ENCODE data around the gene MAGOH. TPM values are rescaled to one million over a fixed set of nuclear protein-coding genes. Genes with fewer than 3 reads are reported as not detected.
A peak's percentile ranks its signal among the peaks of the same experiment; 100 is the strongest.

The MAGOH gene
- total and polyA plus RNA-seq, 5 experiments from 2014 or later = 54.1 to 116 (median 99.7) TPM

GRCh38 chr1:53244141-53244540 is 5.8 kb upstream of the MAGOH start:
- POLR2A ChIA-PET = no interaction called here
- DNase-seq (no peak), ATAC-seq (no peak)
- Mint-ChIP-seq H3K27me3 (no peaks in the 10 kb centered on the region), H3K4me3 (no peak overlapping the region), H3K4me1 (peaks cover under 1 to 11% (median 1%) of the 10 kb centered on the region in 4 donors), H3K27ac (no peak overlapping the region), H3K9me3 (no peaks in the 10 kb centered on the region), H3K36me3 (peaks cover 0 to 3% (median 0%) of the 10 kb centered on the region in 3 donors)

DNA sequence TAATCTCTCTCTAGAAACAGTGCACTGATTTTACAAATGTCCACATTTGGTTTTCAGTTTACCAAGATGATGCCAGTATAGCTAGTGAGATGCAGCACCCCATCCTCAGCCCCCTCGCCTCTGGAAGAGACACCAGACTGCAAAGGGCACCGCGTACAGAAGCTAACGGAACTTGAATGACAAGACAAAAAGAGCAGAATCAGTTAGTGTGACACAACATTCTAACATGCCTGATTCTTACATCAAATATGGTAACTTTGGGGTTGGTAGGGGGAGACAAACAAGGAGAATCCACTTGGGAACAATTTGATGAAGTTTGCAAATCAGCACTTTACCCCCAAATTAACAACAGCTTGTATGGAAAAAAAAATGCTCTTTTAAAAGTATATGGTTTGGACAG is 4.1 kb upstream of the MAGOH start:
- ATAC-seq (no peak), DNase-seq (no peak)
- H3K27ac Mint-ChIP-seq = no peak overlapping the region
- POLR2A ChIA-PET = no interaction called here
- no peaks in the 10 kb centered on the region for H3K9me3 Mint-ChIP-seq
- H3K36me3 Mint-ChIP-seq = peaks cover 0 to 3% (median 0%) of the 10 kb centered on the region in 3 donors
- H3K27me3 Mint-ChIP-seq = no peaks in the 10 kb centered on the region
- no peak overlapping the region for H3K4me3 Mint-ChIP-seq
- H3K4me1 Mint-ChIP-seq = peaks cover 12 to 27% (median 16%) of the 10 kb centered on the region in 4 donors

DNA sequence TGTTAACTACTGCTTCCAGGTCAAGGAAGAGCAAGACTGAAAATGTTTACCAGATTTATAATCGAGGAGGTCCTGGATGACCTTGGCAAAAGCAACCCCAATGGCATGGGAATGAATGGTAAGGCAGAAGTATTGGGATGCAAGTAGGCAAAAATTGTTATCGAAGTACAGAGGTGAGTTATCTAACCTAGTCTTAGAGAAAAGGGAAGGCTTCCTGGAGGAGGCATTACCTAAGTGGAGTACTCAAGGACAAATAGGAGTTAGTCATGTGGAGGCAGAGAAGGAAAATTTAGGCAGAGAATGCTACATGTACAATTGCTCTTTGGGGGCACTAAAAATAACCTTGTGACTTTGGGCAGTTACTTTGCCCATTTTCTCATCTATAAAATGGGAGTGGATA is 3.5 kb upstream of the MAGOH start:
- Mint-ChIP-seq H3K4me3 (no peak overlapping the region), H3K36me3 (peaks cover 0 to 3% (median 0%) of the 10 kb centered on the region in 3 donors), H3K9me3 (no peaks in the 10 kb centered on the region), H3K27me3 (no peaks in the 10 kb centered on the region), H3K4me1 (peaks cover 12 to 31% (median 20%) of the 10 kb centered on the region in 4 donors), H3K27ac (no peak overlapping the region)
- no peak for ATAC-seq
- POLR2A ChIA-PET = no interaction called here
- DNase-seq = no peak

GRCh38 chr1:53237638-53238037 is 680 bp downstream of the MAGOH start:
- ATAC-seq (no peak), DNase-seq (no peak)
- H3K27ac Mint-ChIP-seq = peak overlapping the region; percentile 92 to 99 (median 98)
- no peaks in the 10 kb centered on the region for H3K9me3 Mint-ChIP-seq
- peak overlapping the region; percentile 94 to 100 (median 97) for H3K4me3 Mint-ChIP-seq
- H3K27me3 Mint-ChIP-seq = no peaks in the 10 kb centered on the region
- POLR2A ChIA-PET = interaction anchor here (0.7 to 2.4 kb wide), 2 partner anchors 17 to 42 kb away, joined by 3 to 28 read pairs; partner anchors contain the start of genes CPT2 and CZIB
- peaks cover 0 to 40% (median under 1%) of the 10 kb centered on the region in 3 donors for H3K36me3 Mint-ChIP-seq
- peaks cover 22 to 37% (median 34%) of the 10 kb centered on the region in 4 donors for H3K4me1 Mint-ChIP-seq

- no peaks in the 10 kb centered on the region for H3K27me3 Mint-ChIP-seq
- no peak for DNase-seq
- peaks cover 10 to 30% (median 26%) of the 10 kb centered on the region in 4 donors for H3K4me1 Mint-ChIP-seq
- peak overlapping the region; percentile 89 to 97 (median 92) for H3K4me3 Mint-ChIP-seq
- no peak for ATAC-seq
- POLR2A ChIA-PET = interaction anchor here (1.5 to 4.7 kb wide), 3 partner anchors 17 to 25 kb away, joined by 11 to 28 read pairs (median 12); partner anchors contain the start of genes CPT2 and MAGOH
- H3K27ac Mint-ChIP-seq = peak overlapping the region; percentile 94 to 99 (median 98)
- H3K36me3 Mint-ChIP-seq = peaks cover 0 to 14% (median 0%) of the 10 kb centered on the region in 3 donors
- no peaks in the 10 kb centered on the region for H3K9me3 Mint-ChIP-seq
Observed at GRCh38 chr1:53220962-53221286, 17.4 kb downstream of the MAGOH start.

DNA sequence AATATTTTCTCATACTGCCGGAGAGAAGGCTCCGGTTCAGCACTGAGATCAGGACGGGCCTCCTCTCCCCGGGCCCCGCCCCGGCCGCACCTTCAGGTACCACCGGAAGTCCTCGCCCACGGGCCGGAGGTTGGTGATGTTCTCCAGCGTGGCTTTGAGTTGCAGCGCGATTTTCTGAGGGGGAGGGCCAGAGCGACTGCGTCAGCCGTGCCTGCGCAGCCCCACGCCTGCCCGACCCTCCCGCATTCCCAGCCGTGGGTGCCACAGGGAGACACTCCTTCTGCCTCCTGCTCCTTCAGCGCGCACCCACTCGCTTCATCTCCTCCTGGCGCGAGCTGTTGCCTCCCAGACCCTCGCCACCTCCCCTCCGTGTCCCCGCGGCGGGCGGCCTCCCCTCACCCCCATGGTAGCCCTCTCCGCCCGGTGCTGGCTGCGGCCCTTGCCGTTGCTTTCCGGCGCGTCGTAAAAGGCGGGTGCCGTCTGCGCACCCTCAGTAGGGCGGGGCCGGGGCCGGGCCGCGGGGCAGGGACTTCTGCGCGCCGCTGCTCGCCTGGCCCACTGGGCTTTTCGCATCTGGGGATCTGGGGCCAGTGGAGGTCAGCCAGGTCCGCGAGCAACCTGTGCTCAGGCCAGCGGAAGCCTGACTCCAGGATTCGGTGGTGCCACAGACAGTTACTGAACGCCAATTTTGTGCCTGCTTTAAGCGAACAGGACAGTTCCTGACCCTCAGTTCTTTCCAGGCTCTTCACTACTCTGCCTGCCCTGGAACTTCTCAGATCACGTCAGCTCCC is 18.0 kb downstream of the MAGOH start, which contains the start of gene CZIB:
TSS of gene CZIB (minus strand) at position 464 of the 791 bp plus-strand sequence. CDS start at position 405, 59 bp downstream.
- POLR2A ChIA-PET = interaction anchor here (1.2 to 4.7 kb wide), 4 partner anchors 9 to 25 kb away, joined by 3 to 28 read pairs (median 12); partner anchors contain the start of genes CPT2 and MAGOH
- H3K9me3 Mint-ChIP-seq = no peaks in the 10 kb centered on the region
- H3K27ac Mint-ChIP-seq = peak within 1 kb of the TSS; percentile 94 to 99 (median 98)
- H3K4me1 Mint-ChIP-seq = peaks cover 10 to 30% (median 26%) of the 10 kb centered on the region in 4 donors
- H3K36me3 Mint-ChIP-seq = peaks cover 0 to 19% (median 0%) of the 10 kb centered on the region in 3 donors
- peak; percentile 80 to 98 (median 92) for DNase-seq
- peak within 1 kb of the TSS; percentile 89 to 97 (median 92) for H3K4me3 Mint-ChIP-seq
- peak; percentile 91 to 93 for ATAC-seq
- H3K27me3 Mint-ChIP-seq = no peaks in the 10 kb centered on the region

DNA sequence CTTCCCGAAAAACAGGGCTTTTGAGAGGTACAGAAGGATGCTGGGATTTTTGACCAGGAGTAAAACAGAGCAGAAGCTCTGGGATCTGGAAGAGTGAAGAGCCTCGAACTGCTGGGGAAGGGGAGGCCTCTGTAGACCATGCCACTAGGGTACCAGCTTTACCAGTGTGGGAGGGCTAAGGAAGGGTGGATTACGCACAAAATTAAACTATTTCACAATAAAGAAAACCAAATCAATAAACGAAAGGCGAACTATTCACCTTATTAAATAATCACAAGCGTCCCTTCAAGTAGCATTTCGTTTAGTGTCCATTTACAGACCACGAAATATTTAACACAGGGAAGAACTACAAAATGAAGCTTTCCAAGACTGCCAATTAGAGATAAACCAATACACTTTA is 18.6 kb downstream of the MAGOH start:
- DNase-seq (no peak), ATAC-seq (no peak)
- POLR2A ChIA-PET = interaction anchor here (1.2 to 4.7 kb wide), 4 partner anchors 9 to 24 kb away, joined by 3 to 28 read pairs (median 12); partner anchors contain the start of genes CPT2 and MAGOH
- Mint-ChIP-seq H3K27ac (peak overlapping the region; percentile 94 to 99 (median 98)), H3K27me3 (no peaks in the 10 kb centered on the region), H3K4me3 (peak overlapping the region; percentile 89 to 97 (median 92)), H3K4me1 (peaks cover 10 to 30% (median 26%) of the 10 kb centered on the region in 4 donors), H3K9me3 (no peaks in the 10 kb centered on the region), H3K36me3 (peaks cover 0 to 23% (median 0%) of the 10 kb centered on the region in 3 donors)

DNA sequence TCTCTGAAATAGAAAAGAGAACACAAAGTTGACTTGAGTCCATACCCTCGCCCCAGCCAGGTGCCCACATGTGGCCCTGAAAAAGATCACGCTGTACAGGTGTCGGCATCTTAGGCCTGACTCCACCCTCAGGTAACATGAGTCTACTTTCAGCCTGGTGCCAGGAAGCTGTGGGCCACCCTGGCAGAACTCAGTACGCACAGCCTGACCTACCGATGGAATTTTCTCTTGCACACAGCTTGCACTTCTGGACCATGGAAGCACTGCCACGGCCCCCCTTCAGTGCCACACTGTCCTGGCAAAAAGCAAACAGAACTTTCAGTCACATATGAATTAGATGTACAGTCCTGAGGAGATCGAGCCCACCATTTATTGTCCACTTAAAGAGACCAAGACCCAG is 20.1 kb downstream of the MAGOH start:
- Mint-ChIP-seq H3K9me3 (no peaks in the 10 kb centered on the region), H3K4me3 (peak overlapping the region in 2 of 10 donors; percentile 19 to 33), H3K36me3 (peaks cover 0 to 38% (median 8%) of the 10 kb centered on the region in 3 donors), H3K27ac (peak overlapping the region; percentile 25 to 99 (median 74)), H3K27me3 (no peaks in the 10 kb centered on the region), H3K4me1 (peaks cover 10 to 30% (median 26%) of the 10 kb centered on the region in 4 donors)
- POLR2A ChIA-PET = interaction anchor here (4.7 kb wide), 1 partner anchor 20 kb away, joined by 28 read pairs; the partner anchor contains the start of gene MAGOH
- DNase-seq = no peak
- ATAC-seq = no peak

DNA sequence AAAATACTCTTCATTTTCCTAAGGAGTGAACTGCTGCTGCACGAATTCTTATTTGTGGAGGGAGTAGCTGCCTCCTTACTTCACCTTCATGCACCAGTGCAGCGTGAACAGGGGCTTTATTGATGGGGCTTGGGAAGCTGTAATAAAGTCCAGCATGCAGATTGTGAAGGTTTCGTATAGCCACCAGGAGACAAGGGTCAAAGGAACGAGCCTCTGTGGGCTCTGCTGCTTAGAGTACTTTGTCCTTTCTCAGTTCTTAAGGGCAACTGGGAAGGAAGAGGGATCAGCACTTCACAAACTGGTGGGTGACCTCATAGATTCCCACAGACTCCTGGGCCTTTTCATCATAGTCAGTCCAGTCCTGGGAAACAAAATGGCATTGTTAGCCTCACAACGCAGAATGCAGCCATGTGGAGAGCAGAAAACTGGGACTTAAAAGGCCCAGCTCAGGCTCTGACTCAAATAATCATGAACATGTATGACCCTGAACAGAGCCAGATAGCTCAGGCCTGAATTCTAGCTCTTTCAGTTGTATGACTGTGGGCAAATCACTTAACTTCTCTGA is 23.9 kb downstream of the MAGOH start:
- Mint-ChIP-seq H3K36me3 (peaks cover 5 to 73% (median 20%) of the 10 kb centered on the region in 3 donors), H3K4me1 (peaks cover 8 to 12% (median 10%) of the 10 kb centered on the region in 4 donors), H3K4me3 (no peak overlapping the region), H3K27me3 (no peaks in the 10 kb centered on the region), H3K27ac (peak overlapping the region in 1 of 10 donors; percentile 60), H3K9me3 (no peaks in the 10 kb centered on the region)
- ATAC-seq (no peak), DNase-seq (no peak)
- POLR2A ChIA-PET = interaction anchor here (1.0 to 1.2 kb wide), 2 partner anchors 16 to 19 kb away, joined by 3 to 4 read pairs; no protein-coding TSS in a partner anchor

- Mint-ChIP-seq H3K9me3 (peaks cover 0 to 12% (median 7%) of the 10 kb centered on the region in 9 donors), H3K4me1 (peaks cover 0 to 8% (median 2%) of the 10 kb centered on the region in 4 donors), H3K36me3 (peaks cover 21 to 90% (median 48%) of the 10 kb centered on the region in 3 donors), H3K27me3 (no peaks in the 10 kb centered on the region), H3K4me3 (no peak overlapping the region), H3K27ac (no peak overlapping the region)
- DNase-seq = no peak
- POLR2A ChIA-PET = interaction anchor here (0.7 to 1.2 kb wide), 2 partner anchors 9 to 80 kb away, joined by 3 read pairs; no protein-coding TSS in a partner anchor
- no peak for ATAC-seq
Observed at GRCh38 chr1:53210954-53211353, 27.4 kb downstream of the MAGOH start.

- Mint-ChIP-seq H3K27ac (no peak overlapping the region), H3K4me3 (no peak overlapping the region), H3K36me3 (peaks cover 21 to 91% (median 49%) of the 10 kb centered on the region in 3 donors), H3K4me1 (peaks cover 0 to 8% (median 2%) of the 10 kb centered on the region in 4 donors), H3K27me3 (no peaks in the 10 kb centered on the region), H3K9me3 (peaks cover 0 to 16% (median 7%) of the 10 kb centered on the region in 9 donors)
- DNase-seq (no peak), ATAC-seq (no peak)
- POLR2A ChIA-PET = interaction anchor here (1.2 kb wide), 1 partner anchor 9 kb away, joined by 3 read pairs; no protein-coding TSS in a partner anchor
Observed at GRCh38 chr1:53210352-53210751, 28.0 kb downstream of the MAGOH start.

DNA sequence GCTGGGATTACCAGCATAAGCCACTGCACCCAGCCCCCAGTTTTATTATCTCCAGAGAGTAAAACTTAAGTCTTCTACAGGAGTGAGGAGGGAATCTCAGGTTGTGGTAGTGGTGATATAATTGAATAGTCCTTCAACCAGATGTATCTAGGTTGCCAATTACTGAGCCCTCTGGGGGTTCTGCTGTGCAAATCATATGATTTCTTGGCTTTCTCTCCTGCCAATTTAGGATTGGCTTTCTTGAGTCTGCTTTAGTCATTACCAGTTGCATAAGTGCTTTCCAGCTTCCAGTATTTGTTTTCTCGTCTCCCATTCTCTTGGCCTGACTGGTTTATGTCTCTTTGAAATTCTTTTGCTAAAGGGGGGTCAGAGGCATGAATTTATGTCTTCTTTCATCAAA is 30.6 kb downstream of the MAGOH start:
- peaks cover 9 to 24% (median 18%) of the 10 kb centered on the region in 4 donors for H3K4me1 Mint-ChIP-seq
- no peak overlapping the region for H3K4me3 Mint-ChIP-seq
- H3K27me3 Mint-ChIP-seq = no peaks in the 10 kb centered on the region
- POLR2A ChIA-PET = no interaction called here
- H3K27ac Mint-ChIP-seq = no peak overlapping the region
- ATAC-seq = no peak
- H3K9me3 Mint-ChIP-seq = peaks cover 0 to 23% (median 13%) of the 10 kb centered on the region in 9 donors
- H3K36me3 Mint-ChIP-seq = peaks cover 44 to 95% (median 67%) of the 10 kb centered on the region in 3 donors
- DNase-seq = no peak

Measured in naive thymus-derived CD8-positive, alpha-beta T cell (primary cell).